Stimulated activated CD4-positive, alpha-beta T cell treated with anti-CD3 and anti-CD28 coated beads, TNF-alpha, amount 100 ng/mL, for 1 hour (primary cell): ENCODE data around the gene MMP2.

Experiments
- DNase-seq, 3 donors: peaks; one replicate each; pipeline ENCODE4 v3.0.0-alpha.2; 2020; ENCODE audit warnings: low read depth in 3 of 3, low spot score in 1 of 3

MMP2 gene

GRCh38 chr16:55468352-55468990 is 10.5 kb upstream of the MMP2 start:
- no peak for DNase-seq

- DNase-seq: no peak
These were observed 9.0 kb upstream of the MMP2 start for GRCh38 chr16:55469821-55470532.

- DNase-seq: no peak
These were observed 8.2 kb upstream of the MMP2 start for GRCh38 chr16:55470533-55471371.

GRCh38 chr16:55471448-55472097 is 7.4 kb upstream of the MMP2 start:
- DNase-seq: no peak

- no peak for DNase-seq
These were observed 5.4 kb upstream of the MMP2 start for GRCh38 chr16:55473587-55473986.

GRCh38 chr16:55474821-55475220 is 4.2 kb upstream of the MMP2 start:
- DNase-seq: no peak

GRCh38 chr16:55475919-55476318 is 3.1 kb upstream of the MMP2 start:
- DNase-seq: no peak

GRCh38 chr16:55476625-55477533 is 2.1 kb upstream of the MMP2 start:
- no peak for DNase-seq

GRCh38 chr16:55477736-55478135 is 1.3 kb upstream of the MMP2 start:
- DNase-seq: no peak

GRCh38 chr16:55479430-55480140 is 587 bp downstream of the MMP2 start:
- no peak for DNase-seq

- no peak for DNase-seq
These were observed 1.2 kb downstream of the MMP2 start for GRCh38 chr16:55480228-55480655.

GRCh38 chr16:55481023-55481422 is 2.0 kb downstream of the MMP2 start:
- DNase-seq: no peak

- DNase-seq: no peak
These were observed 3.1 kb downstream of the MMP2 start for GRCh38 chr16:55482056-55482455.

- no peak for DNase-seq
These were observed 8.2 kb downstream of the MMP2 start for GRCh38 chr16:55487048-55487803.

- no peak for DNase-seq
These were observed 9.3 kb downstream of the MMP2 start for GRCh38 chr16:55488306-55488705.

GRCh38 chr16:55489119-55489955 is 10.3 kb downstream of the MMP2 start:
- DNase-seq: no peak

- no peak for DNase-seq
These were observed 10.9 kb downstream of the MMP2 start for GRCh38 chr16:55489956-55490265.

- DNase-seq: no peak
These were observed 11.3 kb downstream of the MMP2 start for GRCh38 chr16:55490301-55490700.
